H1 (cell line): ENCODE measurements around the gene RPS29. TPM values are rescaled to one million over a fixed set of nuclear protein-coding genes. Genes with fewer than 3 reads are reported as not detected.

Experiments
- CTCF ChIA-PET: fragments of 300-600 bp; sonication (Branson Sonifier 250); formaldehyde crosslinking; loops from one replicate; lab custom pipeline; 2021; ENCODE audit not compliant: partially characterized antibody; lab: Charles Lee
- POLR2A ChIA-PET: fragments of 300-600 bp; sonication (Branson Sonifier 250); formaldehyde crosslinking; loops from one replicate; lab custom pipeline; 2021; ENCODE audit warnings: inconsistent platforms; ENCODE audit not compliant: partially characterized antibody; lab: Charles Lee
- DNase-seq, 2 experiments: peaks; one replicate each; pipeline versions ENCODE4 v3.0.0 to v3.0.0-alpha.2; 2010 to 2022; ENCODE audit warnings: low spot score in 2 of 2, low read depth in 1 of 2, mixed read lengths in 1 of 2
- FAIRE-seq: peaks from 2 replicates; lab custom pipeline; 2011; peaks lifted over from hg19 to GRCh38; lab: Jason Lieb, UNC
- H2AFZ ChIP-seq: 2 replicates; pipeline ENCODE4 v1.8.1; 2012; ENCODE audit warnings: low read length, inconsistent platforms
- H2AK5ac ChIP-seq: 2 replicates; pipeline ENCODE4 v1.6.1; 2013; ENCODE audit warnings: low read depth, low read length
- H2BK120ac ChIP-seq: replicated peaks from 2 replicates; pipeline ENCODE3; 2013; ENCODE audit warnings: low read depth, low read length, inconsistent platforms
- H2BK12ac ChIP-seq: 2 replicates; pipeline ENCODE4 v1.6.1; 2013; ENCODE audit warnings: low read depth, low read length
- H2BK15ac ChIP-seq: 2 replicates; pipeline ENCODE4 v1.6.1; 2013; ENCODE audit warnings: low read length
- H2BK20ac ChIP-seq: 2 replicates; pipeline ENCODE4 v1.6.1; 2013; ENCODE audit warnings: low read length
- H2BK5ac ChIP-seq: 2 replicates; pipeline ENCODE4 v1.6.1; 2013; ENCODE audit warnings: low read depth, low read length
- H3K14ac ChIP-seq: 2 replicates; pipeline ENCODE4 v1.6.1; 2013; ENCODE audit warnings: inconsistent platforms; ENCODE audit not compliant: insufficient read length
- H3K18ac ChIP-seq: 2 replicates; pipeline ENCODE4 v1.6.1; 2013; ENCODE audit warnings: low read length; ENCODE audit errors: extremely low read depth
- H3K23ac ChIP-seq: 2 replicates; pipeline ENCODE4 v1.6.1; 2013; ENCODE audit warnings: inconsistent platforms; ENCODE audit not compliant: insufficient read length
- H3K23me2 ChIP-seq: 2 replicates; pipeline ENCODE4 v1.6.1; 2013; ENCODE audit warnings: low read depth, low read length
- H3K27ac ChIP-seq: 2 replicates; pipeline ENCODE4 v1.6.1; 2011; ENCODE audit warnings: low read depth, low read length, inconsistent platforms
- H3K27me3 ChIP-seq, 4 experiments: replicated peaks in 1 of 4; 1 replicate in 1 of 4; 2 replicates in 3 of 4; pipeline versions ENCODE4 v1.6.1 to v1.8.1; 2011 to 2013; ENCODE audit warnings: low read length in 3 of 4, mild to moderate bottlenecking in 3 of 4, inconsistent platforms in 2 of 4, mixed read lengths in 2 of 4, moderate library complexity in 1 of 4; ENCODE audit not compliant: control insufficient read depth in 3 of 4, insufficient read depth in 3 of 4; ENCODE audit errors: extremely low read depth in 1 of 4
- H3K36me3 ChIP-seq, 4 experiments: 2 replicates each; pipeline versions ENCODE4 v1.6.1 to v1.8.1; 2011 to 2013; ENCODE audit warnings: mild to moderate bottlenecking in 4 of 4, low read length in 3 of 4, moderate library complexity in 2 of 4, control low read depth in 1 of 4, inconsistent platforms in 1 of 4; ENCODE audit not compliant: insufficient read depth in 4 of 4, control insufficient read depth in 2 of 4
- H3K4ac ChIP-seq: replicated peaks from 2 replicates; pipeline ENCODE3; 2013; ENCODE audit warnings: low read length, low read depth, mixed read lengths, inconsistent platforms; ENCODE audit not compliant: insufficient read length
- H3K4me1 ChIP-seq, 4 experiments: replicated peaks in 1 of 4; 1 replicate in 1 of 4; 2 replicates in 3 of 4; pipeline versions ENCODE4 v1.6.1 to v1.8.1; 2011 to 2013; ENCODE audit warnings: low read length in 3 of 4, inconsistent platforms in 2 of 4, mixed read lengths in 1 of 4; ENCODE audit not compliant: insufficient read depth in 4 of 4, control insufficient read depth in 3 of 4
- H3K4me2 ChIP-seq, 2 experiments: 2 replicates each; pipeline versions ENCODE4 v1.6.1 to v1.8.1; 2011 to 2013; ENCODE audit warnings: low read depth in 2 of 2, low read length in 2 of 2, control low read depth in 1 of 2, inconsistent platforms in 1 of 2, mild to moderate bottlenecking in 1 of 2; ENCODE audit not compliant: insufficient read depth in 1 of 2
- H3K4me3 ChIP-seq, 4 experiments: fragments of 200-600, 300-600 bp in 1 of 4; sonication (generic), shearing (Covaris generic), sonication (Bioruptor Twin) in 1 of 4; 2 replicates each; pipeline versions ENCODE4 v1.5.1 to v1.8.1; 2011 to 2016; ENCODE audit warnings: low read length in 4 of 4, low read depth in 3 of 4, control low read depth in 2 of 4, inconsistent platforms in 2 of 4, mild to moderate bottlenecking in 2 of 4, mixed read lengths in 1 of 4, moderate library complexity in 1 of 4; ENCODE audit not compliant: insufficient read depth in 2 of 4; ENCODE audit errors: extremely low read depth in 1 of 4
- H3K56ac ChIP-seq: replicated peaks from 2 replicates; pipeline ENCODE3; 2013; ENCODE audit warnings: low read depth, mild to moderate bottlenecking, mixed read lengths, low read length, inconsistent platforms; ENCODE audit not compliant: insufficient read length
- H3K79me1 ChIP-seq: 2 replicates; pipeline ENCODE4 v1.6.1; 2013; ENCODE audit warnings: low read depth, low read length, control low read depth
- H3K79me2 ChIP-seq, 2 experiments: 2 replicates each; pipeline versions ENCODE4 v1.6.1 to v1.8.1; 2012 to 2013; ENCODE audit warnings: low read length in 2 of 2, mild to moderate bottlenecking in 2 of 2, inconsistent platforms in 1 of 2; ENCODE audit not compliant: insufficient read depth in 2 of 2, control insufficient read depth in 1 of 2
- H3K9ac ChIP-seq, 4 experiments: replicated peaks in 1 of 4; 1 replicate in 1 of 4; 2 replicates in 3 of 4; pipeline versions ENCODE4 v1.6.1 to v1.8.1; 2011 to 2013; ENCODE audit warnings: low read depth in 3 of 4, low read length in 3 of 4, control low read depth in 2 of 4, mild to moderate bottlenecking in 2 of 4, moderate library complexity in 2 of 4, inconsistent platforms in 1 of 4; ENCODE audit errors: extremely low read depth in 1 of 4
- H3K9me3 ChIP-seq, 2 experiments: 2 replicates each; pipeline versions ENCODE4 v1.6.1 to v1.8.1; 2012 to 2013; ENCODE audit warnings: mild to moderate bottlenecking in 2 of 2, moderate library complexity in 2 of 2, control low read depth in 1 of 2, inconsistent platforms in 1 of 2, low read depth in 1 of 2, low read length in 1 of 2, mixed read lengths in 1 of 2; ENCODE audit not compliant: insufficient read depth in 2 of 2
- H4K20me1 ChIP-seq, 2 experiments: replicated peaks in 1 of 2; 2 replicates each; pipeline versions ENCODE3 to v1.8.1; 2011 to 2013; ENCODE audit warnings: inconsistent platforms in 2 of 2, low read length in 2 of 2, mild to moderate bottlenecking in 1 of 2; ENCODE audit not compliant: insufficient read depth in 2 of 2, control insufficient read depth in 1 of 2
- H4K5ac ChIP-seq: 2 replicates; pipeline ENCODE4 v1.6.1; 2013; ENCODE audit warnings: low read length, low read depth, mixed read lengths, inconsistent platforms; ENCODE audit not compliant: insufficient read length
- H4K8ac ChIP-seq: 2 replicates; pipeline ENCODE4 v1.8.0; 2013; ENCODE audit warnings: mild to moderate bottlenecking, moderate library complexity, low read length, inconsistent platforms; ENCODE audit not compliant: insufficient read depth; ENCODE audit errors: extremely low read depth
- H4K91ac ChIP-seq: replicated peaks from 2 replicates; pipeline ENCODE3; 2013; ENCODE audit warnings: low read length, mixed read lengths, inconsistent platforms; ENCODE audit not compliant: insufficient read length
- CHD1 ChIP-seq: IDR thresholded peaks from 2 replicates; pipeline ENCODE4 v1.6.1; 2012; ENCODE audit warnings: low read depth, low read length, improper control_type of control experiment
- EZH2 ChIP-seq: fragments of 200-600 bp; sonication (generic); IDR thresholded peaks from 2 replicates; pipeline ENCODE4 v1.7.1; 2012; ENCODE audit warnings: low read depth, mild to moderate bottlenecking, moderate library complexity, low read length, inconsistent platforms; ENCODE audit not compliant: severe bottlenecking
- GABPA ChIP-seq: IDR thresholded peaks from 2 replicates; pipeline ENCODE4 v1.6.1; 2011; ENCODE audit warnings: mild to moderate bottlenecking, low read length, moderate library complexity, borderline replicate concordance; ENCODE audit not compliant: insufficient read depth
- KDM4A ChIP-seq: IDR thresholded peaks from one replicate; pipeline ENCODE4 v1.7.1; 2012; ENCODE audit warnings: low read depth, mild to moderate bottlenecking, moderate library complexity, low read length, inconsistent platforms; ENCODE audit not compliant: severe bottlenecking
- NANOG ChIP-seq: IDR thresholded peaks from 2 replicates; pipeline ENCODE4 v1.6.1; 2011; ENCODE audit warnings: low read length, low read depth, mild to moderate bottlenecking, inconsistent platforms; ENCODE audit not compliant: insufficient read depth, poor library complexity, severe bottlenecking
- SIN3A ChIP-seq, 2 experiments: IDR thresholded peaks in 1 of 2; conservative IDR thresholded peaks in 1 of 2; 2 replicates each; pipeline ENCODE4 v1.6.1; 2011 to 2012; ENCODE audit warnings: low read length in 2 of 2, improper control_type of control experiment in 1 of 2, low read depth in 1 of 2, mild to moderate bottlenecking in 1 of 2
- SP1 ChIP-seq: IDR thresholded peaks from 2 replicates; pipeline ENCODE4 v1.6.1; 2011; ENCODE audit warnings: low read depth, low read length
- TAF1 ChIP-seq: IDR thresholded peaks from 2 replicates; pipeline ENCODE4 v1.6.1; 2011; ENCODE audit warnings: mild to moderate bottlenecking, low read depth, low read length
- TAF7 ChIP-seq: optimal IDR thresholded peaks from 2 replicates; pipeline ENCODE3; 2011; ENCODE audit warnings: low read depth, mild to moderate bottlenecking, inconsistent platforms, low read length, moderate library complexity, borderline replicate concordance
- WGBS, 2 experiments: shearing (Covaris generic) in 1 of 2; methylation state at CpG; one replicate each; pipeline versions ENCODE4 v1.1.6 to v1.1.7; 2013 to 2015; ENCODE audit warnings: low lambda C conversion rate in 2 of 2, mixed read lengths in 2 of 2, inconsistent platforms in 1 of 2, low coverage in 1 of 2, missing lambda C conversion rate in 1 of 2; ENCODE audit not compliant: insufficient replicate concordance in 2 of 2, insufficient coverage in 1 of 2, insufficient read length in 1 of 2; ENCODE audit errors: extremely low coverage in 1 of 2, missing lambda C conversion rate in 1 of 2; 5-methylcytosine and 5-hydroxymethylcytosine counted together
- polyA plus RNA-seq, 7 experiments: library from polyadenylated mRNA; depleted of rRNA in 3 of 7; stranded (reverse) in 5 of 7; unstranded in 2 of 7; fragments of >200 nt in 5 of 7; fragments of 200-250 nt in 2 of 7; gene quantifications; 1 replicate in 5 of 7; 2 replicates in 1 of 7; 4 replicates in 1 of 7; pipeline versions ENCODE4 v1.2.1 to v1.2.3, GENCODE V29; 2011 to 2013; ENCODE audit warnings: missing spikeins in 2 of 7, mixed read lengths in 2 of 7
- total RNA-seq: library from RNA; stranded (reverse); fragmentation: NEBNext Ultra II Directional; extraction: Animal tissue kit (Norgen Biotek cat#: 25700); gene quantifications from 2 replicates; pipeline ENCODE4 v1.2.1, GENCODE V29; 2021
- TF ChIP-seq, protein P1 (sequence below): IDR thresholded peaks from 2 replicates; pipeline ENCODE4 v1.6.1; 2011; ENCODE audit warnings: low read depth, mild to moderate bottlenecking, low read length; ENCODE audit not compliant: insufficient read depth
- TF ChIP-seq, protein P2 (sequence below): IDR thresholded peaks from 2 replicates; pipeline ENCODE4 v1.6.1; 2012; ENCODE audit warnings: inconsistent platforms

RPS29 gene
- total and polyA plus RNA-seq, 2 of the 8 experiments (the other 6 are each of a cell fraction or from before 2014, with no cell fraction given), result 2,193 to 23,165 TPM

DNA sequence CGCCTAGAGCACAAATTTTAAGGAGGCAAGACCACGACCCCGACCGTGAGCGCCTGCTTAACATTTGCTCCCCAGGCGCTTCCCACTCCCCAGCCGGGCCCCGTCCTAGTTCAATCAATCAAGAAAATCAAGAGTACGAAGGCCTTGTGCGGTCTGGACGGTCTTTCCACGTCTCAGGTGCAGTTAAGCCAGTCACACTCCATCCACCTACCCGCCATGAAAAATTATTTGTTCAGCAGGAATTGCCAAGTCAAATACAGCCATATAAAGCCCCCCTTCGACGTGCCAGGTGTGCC, 12.0 kb upstream of the RPS29 start:
- Histone ChIP-seq H2AFZ (peak overlapping the region; percentile 87; the same call in 1 of the 2 replicates), H3K27ac (peak overlapping the region; percentile 95), H2AK5ac (no peak overlapping the region), H4K5ac (no peak overlapping the region), H3K23me2 (peaks cover 2% of the 10 kb centered on the region; the same call in 1 of the 2 replicates), H4K8ac (no peak overlapping the region; the same call in 1 of the 2 replicates), H3K9ac (peak overlapping the region; percentile 82 to 97 (median 96)), H3K4me3 (peak overlapping the region; percentile 61 to 98 (median 92)), H3K18ac (peak overlapping the region; percentile 98), H2BK20ac (no peak overlapping the region), H2BK12ac (peak overlapping the region; percentile 72; the same call in 1 of the 2 replicates), H3K56ac (peak overlapping the region; percentile 43), H3K36me3 (peaks cover 0 to 5% (median 0%) of the 10 kb centered on the region in 4 experiments; a peak in 3 of 8 replicates), H3K23ac (no peak overlapping the region), H2BK15ac (no peak overlapping the region; the same call in 1 of the 2 replicates), H2BK5ac (peak overlapping the region; percentile 94), H3K14ac (no peak overlapping the region), H4K20me1 (peaks cover 0 to under 1% of the 10 kb centered on the region in 2 experiments), H3K4me1 (0 out of 7 replicates have a peak, but pooled peaks cover 0 to 2% (median 0%) of the 10 kb centered on the region in 4 experiments), H3K79me1 (no peaks in the 10 kb centered on the region; the same call in 1 of the 2 replicates), H4K91ac (no peak overlapping the region), H3K4ac (peak overlapping the region; percentile 23), H3K27me3 (no peaks in the 10 kb centered on the region), H2BK120ac (no peak overlapping the region), H3K9me3 (no peaks in the 10 kb centered on the region), H3K4me2 (peak overlapping the region; percentile 71 to 90), H3K79me2 (peaks cover 0 to 25% of the 10 kb centered on the region in 2 experiments; a peak in 2 of 4 replicates)
- DNase-seq, result no peak
- no peak for FAIRE-seq
- WGBS, 2 experiments, result 1% methylated on average over 15 of the region's 15 CpGs; no CpG with 5 or more reads in 1 of the 2 experiments
- POLR2A ChIA-PET, result interaction anchor here (0.7 to 7.4 kb wide), 7 partner anchors 11 to 90 kb away, joined by 5 to 169 read pairs (median 10); partner anchors contain the start of genes DNAAF2, MGAT2, POLE2 and RPL36AL
- CTCF ChIA-PET, result interaction anchor here (2.5 kb wide), 1 partner anchor 12 kb away, joined by 18 read pairs; the partner anchor contains the start of gene RPS29
- TF ChIP-seq SIN3A (conservative IDR thresholded peaks at IDR 0.05 in 1 of 2, IDR thresholded peaks at IDR 0.05 in 1 of 2; ENCODE audit: low read depth in 1 of 2, low read length in 2 of 2), result 0 out of 4 replicates have a peak, but pooled peaks of 1 of the 2 experiments have one; percentile 2
- TF ChIP-seq KDM4A, result peak; percentile 43
- no peak for TF ChIP-seq TAF1
- no peak for TF ChIP-seq GABPA
- TF ChIP-seq, protein P1, sequence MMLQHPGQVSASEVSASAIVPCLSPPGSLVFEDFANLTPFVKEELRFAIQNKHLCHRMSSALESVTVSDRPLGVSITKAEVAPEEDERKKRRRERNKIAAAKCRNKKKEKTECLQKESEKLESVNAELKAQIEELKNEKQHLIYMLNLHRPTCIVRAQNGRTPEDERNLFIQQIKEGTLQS, result no peak
- no peak for TF ChIP-seq SP1
- no peak for TF ChIP-seq NANOG
- no peak for TF ChIP-seq CHD1
- TF ChIP-seq, protein P2, sequence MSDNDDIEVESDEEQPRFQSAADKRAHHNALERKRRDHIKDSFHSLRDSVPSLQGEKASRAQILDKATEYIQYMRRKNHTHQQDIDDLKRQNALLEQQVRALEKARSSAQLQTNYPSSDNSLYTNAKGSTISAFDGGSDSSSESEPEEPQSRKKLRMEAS, result no peak
- no peak for TF ChIP-seq EZH2
- no peak for TF ChIP-seq TAF7
